GM19193 (cell line): ENCODE measurements around the gene ZNF333.

Experiments
- POLR2A ChIP-seq: IDR thresholded peaks from 4 replicates; pipeline ENCODE4 v1.6.1; 2011; ENCODE audit not compliant: insufficient read depth, insufficient read length; ENCODE audit errors: extremely low read depth

The ZNF333 gene

GRCh38 chr19:14731200-14731599, 41.4 kb downstream of the ZNF333 start:
- no peak for TF ChIP-seq POLR2A

DNA sequence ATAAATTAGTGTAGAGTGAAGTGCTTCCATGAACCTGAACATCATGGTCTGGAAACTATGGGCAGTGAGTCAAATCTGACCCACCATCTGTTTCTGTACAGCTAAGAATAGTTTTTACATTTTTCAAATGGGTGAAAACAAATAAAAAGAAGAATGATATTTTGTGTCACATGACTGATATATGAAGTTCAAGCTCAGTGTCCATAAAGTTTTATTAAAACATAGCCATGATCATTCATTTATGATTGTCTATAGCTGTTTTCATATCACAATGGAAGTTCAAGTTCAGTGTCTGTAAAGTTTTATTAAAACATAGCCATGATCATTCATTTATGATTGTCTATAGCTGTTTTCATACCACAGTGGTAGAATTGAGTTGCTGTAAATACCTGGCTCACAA, 42.7 kb downstream of the ZNF333 start:
- TF ChIP-seq POLR2A: no peak

DNA sequence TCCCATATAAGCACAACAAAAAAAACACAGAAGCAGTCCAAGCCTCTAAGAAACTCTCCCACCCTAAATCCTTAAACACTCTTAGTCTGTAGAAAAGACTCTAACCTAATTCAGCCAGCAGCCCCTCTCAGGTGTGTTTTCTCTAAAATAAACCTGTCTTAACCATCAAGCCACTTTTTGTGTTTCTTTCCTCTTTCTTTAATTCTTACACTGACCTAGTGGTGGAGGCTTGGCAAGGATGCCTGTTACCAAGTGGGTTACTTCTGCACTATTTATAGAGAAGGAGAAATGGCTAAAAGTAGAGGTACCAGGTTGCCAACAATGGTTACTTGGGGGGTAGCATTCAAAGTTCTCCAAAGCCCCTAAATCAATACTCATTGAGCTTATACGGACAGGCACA, 43.7 kb downstream of the ZNF333 start:
- TF ChIP-seq POLR2A: no peak

DNA sequence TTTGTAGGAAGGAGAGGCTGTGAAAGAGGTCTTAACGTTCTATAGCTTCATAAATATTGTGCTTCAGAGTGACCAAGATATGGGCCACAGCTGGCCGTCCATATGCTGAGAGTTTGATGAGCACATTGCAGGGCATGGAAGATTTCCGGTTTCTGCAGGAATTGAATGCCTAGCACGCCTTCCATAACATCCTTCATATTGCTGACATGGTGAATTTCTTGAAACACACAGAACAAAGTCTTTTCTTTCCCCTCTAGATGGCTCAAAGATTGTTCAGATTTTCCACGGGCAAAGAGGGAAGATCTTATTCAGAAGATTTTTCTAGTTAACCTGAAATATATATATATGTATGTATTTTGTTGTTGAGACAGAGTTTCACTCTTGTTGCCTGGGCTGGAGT, 46.1 kb downstream of the ZNF333 start:
- TF ChIP-seq POLR2A: no peak

DNA sequence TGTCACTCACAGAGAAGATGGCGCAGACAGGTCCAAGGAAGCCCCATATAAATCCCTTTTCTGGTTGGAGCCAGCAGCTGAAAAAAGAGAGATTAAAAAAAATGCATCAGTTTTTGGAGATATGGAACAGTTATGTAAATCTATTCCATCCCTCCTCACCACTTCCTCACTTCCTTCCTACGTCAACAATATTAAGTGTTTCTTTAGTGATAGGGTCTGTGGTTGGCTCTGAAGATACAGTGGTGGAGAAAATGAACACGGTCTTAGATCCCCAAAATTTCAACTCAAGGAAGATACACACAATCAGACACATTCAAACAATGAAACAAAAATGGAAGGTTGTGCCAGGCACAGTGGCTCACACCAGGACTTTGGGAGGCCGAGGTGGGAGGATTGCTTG, 57.0 kb downstream of the ZNF333 start:
- no peak for TF ChIP-seq POLR2A

- no peak for TF ChIP-seq POLR2A
Observed at GRCh38 chr19:14748601-14749000, 58.8 kb downstream of the ZNF333 start.

DNA sequence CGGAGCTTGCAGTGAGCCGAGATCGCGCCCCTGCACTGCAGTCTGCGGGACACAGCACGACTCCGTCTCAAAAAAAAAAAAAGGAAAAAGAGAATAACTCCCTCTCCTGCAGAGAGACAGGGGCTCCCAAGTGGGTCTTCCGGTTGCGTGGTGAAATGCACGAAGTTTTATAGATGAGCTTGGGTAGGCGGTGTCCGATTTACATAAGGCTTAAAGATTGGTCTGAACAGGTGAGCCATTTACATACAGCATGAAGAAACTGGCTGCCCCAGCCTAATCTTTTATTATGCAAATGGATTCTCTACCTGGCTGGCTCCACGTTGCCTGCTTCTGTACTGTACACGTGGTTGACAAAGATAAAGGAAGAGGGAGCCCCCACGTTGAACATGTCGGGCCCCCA, 69.0 kb downstream of the ZNF333 start:
- TF ChIP-seq POLR2A: no peak

DNA sequence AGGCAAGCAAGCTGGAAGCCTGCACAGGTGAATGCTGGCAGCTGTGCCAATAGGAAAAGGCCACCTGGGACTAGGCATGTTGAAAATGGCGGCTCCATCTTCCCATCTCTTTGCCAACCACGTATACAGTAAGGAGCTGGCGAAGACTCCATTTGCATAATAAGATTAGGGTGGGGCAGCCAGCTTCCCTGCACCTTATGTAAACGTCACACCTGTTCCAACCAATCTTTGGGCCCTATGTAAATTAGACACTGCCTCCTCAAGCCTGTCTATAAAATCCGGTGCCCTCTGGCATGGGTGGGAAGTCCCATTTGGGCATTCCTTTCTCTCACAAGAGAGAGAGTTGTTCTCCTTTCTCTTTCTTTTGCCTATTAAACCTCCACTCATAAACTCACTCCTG, 71.8 kb downstream of the ZNF333 start:
- TF ChIP-seq POLR2A: no peak

DNA sequence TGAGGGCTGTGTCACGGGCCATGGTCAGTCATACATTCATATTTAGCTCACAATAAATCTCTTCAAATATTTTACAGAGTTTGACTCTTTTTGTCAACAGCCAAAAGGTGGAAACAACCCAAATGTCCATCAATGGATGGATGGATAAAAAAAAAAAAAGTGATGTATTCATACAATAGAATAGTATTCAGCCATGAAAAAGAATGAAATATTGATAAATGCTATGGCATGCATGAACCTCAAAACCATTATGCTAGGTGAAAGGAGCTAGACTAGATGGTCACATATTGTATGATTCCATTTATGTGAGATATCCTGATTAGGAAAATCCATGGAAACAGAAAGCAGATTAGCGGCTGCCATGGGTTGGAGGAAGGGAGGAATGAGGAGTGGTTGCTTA, 72.3 kb downstream of the ZNF333 start:
- TF ChIP-seq POLR2A: no peak

GRCh38 chr19:14763497-14764145, 73.8 kb downstream of the ZNF333 start:
- no peak for TF ChIP-seq POLR2A

DNA sequence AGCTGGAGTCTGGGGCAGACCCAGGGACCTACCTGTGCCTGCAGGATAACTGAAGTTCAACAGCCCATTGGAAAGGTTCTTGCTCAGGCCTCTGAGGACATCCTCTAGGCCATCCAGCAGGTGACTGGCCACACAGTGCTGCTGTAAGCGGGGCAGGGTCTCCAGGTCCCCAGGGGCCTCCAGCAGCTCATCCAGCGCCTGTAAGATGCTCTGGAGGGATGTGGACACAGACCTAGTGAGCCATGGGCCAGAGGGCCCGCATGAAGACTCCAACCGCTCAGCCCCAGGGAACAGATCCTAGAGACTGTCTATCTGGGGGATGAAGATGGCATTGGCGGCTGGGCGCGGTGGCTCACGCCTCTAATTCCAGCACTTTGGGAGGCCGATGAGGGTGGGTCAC, 74.6 kb downstream of the ZNF333 start:
- no peak for TF ChIP-seq POLR2A

DNA sequence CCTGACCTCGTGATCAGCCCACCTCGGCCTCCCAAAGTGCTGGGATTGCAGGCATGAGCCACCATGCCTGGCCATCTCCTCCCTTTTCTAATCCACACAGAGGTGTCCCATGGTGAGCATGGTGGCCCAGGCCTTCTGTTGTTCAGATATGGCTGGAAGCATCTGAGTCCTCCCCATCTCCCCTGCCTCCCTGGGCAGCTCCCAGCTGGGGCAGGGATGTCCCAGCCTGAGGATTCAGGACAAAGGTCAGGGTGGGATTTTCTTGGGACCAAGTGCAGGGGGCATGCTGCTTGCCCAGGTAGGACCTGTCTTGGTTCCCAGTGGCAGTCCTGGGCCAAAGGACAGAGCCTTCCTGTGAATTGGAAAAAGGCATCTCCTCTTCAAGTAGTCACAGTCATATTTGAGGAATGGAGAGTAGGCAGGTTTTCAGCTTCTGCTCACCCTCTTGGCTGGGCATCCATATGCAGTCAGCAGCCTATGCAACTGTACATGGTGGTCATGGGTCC, 77.7 kb downstream of the ZNF333 start:
- no peak for TF ChIP-seq POLR2A

GRCh38 chr19:14768001-14768400, 78.2 kb downstream of the ZNF333 start:
- TF ChIP-seq POLR2A: no peak

- TF ChIP-seq POLR2A: no peak
Observed at GRCh38 chr19:14769201-14769600, 79.4 kb downstream of the ZNF333 start.

DNA sequence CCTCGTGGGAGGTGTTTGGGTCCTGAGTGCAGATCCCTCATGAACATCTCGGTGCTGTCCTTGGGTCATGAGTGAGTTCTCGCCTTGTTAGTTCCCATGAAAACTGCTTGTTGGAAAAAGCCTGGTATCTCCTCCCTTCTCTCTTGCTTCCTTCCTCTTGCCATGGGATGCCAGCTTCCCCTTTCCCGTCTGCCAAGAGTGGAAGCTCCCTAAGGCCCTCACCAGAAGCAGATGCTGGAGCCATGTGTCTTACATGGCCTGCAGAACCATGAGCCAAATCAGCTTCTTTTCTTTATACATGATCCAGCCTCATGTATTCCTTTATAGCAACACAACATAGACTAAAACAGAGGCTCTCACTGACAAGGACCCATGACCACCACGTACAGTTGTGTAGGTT, 80.3 kb downstream of the ZNF333 start:
- no peak for TF ChIP-seq POLR2A

DNA sequence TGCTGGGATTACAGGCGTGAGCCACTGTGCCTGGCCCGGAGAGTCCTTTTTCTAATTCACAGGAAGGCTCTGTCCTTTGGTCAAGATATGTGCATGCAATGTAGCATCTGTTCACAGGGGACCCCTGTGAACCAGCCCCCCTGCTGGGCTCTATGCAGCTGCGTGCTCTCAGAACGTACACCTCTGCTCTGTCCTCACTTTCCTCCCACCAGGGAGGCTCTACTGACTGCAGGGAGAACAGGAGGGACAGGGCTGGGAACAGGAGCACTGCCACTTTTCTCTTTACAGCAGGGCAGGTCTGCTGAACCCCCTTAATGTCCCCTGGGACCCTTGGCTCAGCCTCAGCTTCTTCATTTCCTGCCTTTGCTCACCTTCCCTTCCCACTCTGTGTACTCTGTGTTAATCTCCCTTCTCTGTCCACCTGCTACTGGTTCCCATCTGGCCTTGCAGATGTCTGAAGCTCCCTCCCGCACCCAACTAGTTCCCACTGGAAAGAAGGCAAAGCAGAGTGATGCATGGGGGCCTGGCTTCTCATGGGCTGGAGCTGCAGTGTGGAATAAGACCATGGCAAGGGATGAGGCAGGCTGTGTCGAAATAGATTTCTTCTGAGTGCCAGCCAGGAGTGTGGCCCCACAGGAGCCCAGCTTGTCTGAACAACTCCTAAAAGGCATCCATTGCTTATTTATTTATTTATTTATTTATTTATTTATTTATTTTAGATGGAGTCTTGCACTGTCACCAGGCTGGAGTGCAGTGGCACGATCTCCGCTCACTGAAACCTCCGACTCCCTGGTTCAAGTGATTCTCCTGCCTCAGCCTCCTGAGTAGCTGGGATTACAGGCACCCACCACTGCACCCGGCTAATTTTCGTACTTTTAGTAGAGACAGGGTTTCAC, 81.3 kb downstream of the ZNF333 start:
- TF ChIP-seq POLR2A: no peak
